Sciatic nerve (tissue), 1 donor: Measurements from ENCODE around the gene PHIP. TPM values are rescaled to one million over a fixed set of nuclear protein-coding genes. Genes with fewer than 3 reads are reported as not detected.

Source experiments
- total RNA-seq: library from RNA; stranded (reverse); fragmentation: NEBNext Ultra II Directional; extraction: Animal tissue kit (Norgen Biotek cat#: 25700); gene quantifications from one replicate; pipeline ENCODE4 v1.2.1, GENCODE V29; 2021
- donor health status: DM: no; HTN: no; CAD: no.

The PHIP gene
- total RNA-seq, 1 donor from 2014 or later, result 43.6 TPM

Other genes with a start within 250 kb of the PHIP start
- 5.2 TPM for gene IRAK1BP1, start 210.7 kb downstream of the PHIP start, total RNA-seq
- gene HMGN3, start 156.4 kb upstream of the PHIP start, total RNA-seq, result 66.2 TPM